OCI-M2 (cell line): Measurements from ENCODE around the gene MAGEA2.
"Not testable (repeated sequence)": the region's sequence is repeated elsewhere in the genome, so short reads cannot be mapped to it uniquely, and the experiment has no call there.

Source experiments
- DNase-seq: peaks from one replicate; lab custom pipeline; 2025; ENCODE audit not compliant: unreplicated experiment; lab: John Stamatoyannopoulos, UW

Gene MAGEA2, protein sequence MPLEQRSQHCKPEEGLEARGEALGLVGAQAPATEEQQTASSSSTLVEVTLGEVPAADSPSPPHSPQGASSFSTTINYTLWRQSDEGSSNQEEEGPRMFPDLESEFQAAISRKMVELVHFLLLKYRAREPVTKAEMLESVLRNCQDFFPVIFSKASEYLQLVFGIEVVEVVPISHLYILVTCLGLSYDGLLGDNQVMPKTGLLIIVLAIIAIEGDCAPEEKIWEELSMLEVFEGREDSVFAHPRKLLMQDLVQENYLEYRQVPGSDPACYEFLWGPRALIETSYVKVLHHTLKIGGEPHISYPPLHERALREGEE

DNA sequence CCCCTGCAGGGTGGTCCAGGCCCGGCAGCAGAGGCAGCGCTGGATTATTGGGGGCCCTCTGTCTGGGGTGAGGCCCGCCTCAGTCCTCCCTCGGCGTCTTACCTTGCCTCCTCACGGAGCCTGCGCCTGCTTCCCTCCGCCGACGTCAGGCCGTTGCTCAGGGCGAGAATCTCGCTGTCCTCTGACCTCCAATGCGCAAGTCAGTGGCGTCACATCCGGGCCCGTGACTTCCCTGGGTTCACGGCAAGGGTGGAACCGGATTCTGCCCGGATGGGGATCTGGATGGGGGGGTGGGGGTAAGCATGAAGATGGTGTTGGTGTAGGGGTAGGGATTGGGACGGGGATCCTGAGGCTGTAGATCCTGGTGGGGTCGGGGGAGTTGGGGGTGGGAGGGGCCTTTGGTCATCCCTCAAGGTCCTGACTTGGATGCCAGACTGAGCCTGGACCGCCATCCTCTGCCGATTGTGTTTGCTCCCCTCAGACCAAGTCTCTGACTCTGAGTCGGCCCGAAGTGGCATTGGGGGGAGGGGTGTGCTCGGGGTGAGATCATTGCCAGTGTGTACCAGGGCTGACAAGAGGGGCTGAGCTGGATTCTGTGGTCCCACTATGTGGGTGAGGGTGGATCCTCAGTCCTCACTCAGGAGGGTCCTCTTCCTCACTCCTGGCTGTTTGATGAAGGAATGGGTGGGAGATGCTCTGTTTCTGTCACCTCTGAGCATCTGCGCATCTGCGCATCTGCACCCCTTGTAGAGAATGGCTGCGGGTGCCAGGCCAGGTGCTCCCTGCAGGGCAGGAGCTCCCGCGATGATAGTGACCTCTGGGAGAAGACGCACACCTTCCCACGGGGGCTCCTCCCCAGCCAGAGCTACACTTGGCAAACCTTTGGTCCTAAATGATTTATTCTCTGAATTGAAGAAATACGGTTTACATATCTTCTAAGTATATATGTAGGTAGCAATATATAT is at the start of gene MAGEA2:
Gene MAGEA2 (minus strand): TSS at position 157 of the 965 bp plus-strand sequence. CDS start 2,479 bp downstream, outside the sequence.
- not testable (repeated sequence) for DNase-seq

DNA sequence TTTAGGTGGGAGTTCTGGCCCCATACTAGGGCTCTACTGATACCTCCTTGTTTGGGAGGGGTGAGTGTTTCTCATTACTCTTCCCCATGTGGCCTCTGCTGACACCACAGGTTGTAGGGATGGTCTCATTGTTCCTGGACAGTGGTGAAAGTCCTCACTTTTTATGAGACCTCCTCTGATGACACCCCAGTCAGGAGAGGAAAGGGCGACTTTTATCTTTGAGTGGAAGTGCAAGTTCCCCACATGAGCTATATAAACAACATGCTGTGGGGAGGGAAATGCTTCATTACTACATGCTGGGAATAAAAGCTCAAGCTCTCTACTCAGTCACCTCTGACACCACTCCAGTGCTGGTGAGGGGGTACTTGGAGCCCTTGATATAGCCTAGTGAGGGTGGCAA is 45.3 kb upstream of the MAGEA2 start:
- no peak for DNase-seq

DNA sequence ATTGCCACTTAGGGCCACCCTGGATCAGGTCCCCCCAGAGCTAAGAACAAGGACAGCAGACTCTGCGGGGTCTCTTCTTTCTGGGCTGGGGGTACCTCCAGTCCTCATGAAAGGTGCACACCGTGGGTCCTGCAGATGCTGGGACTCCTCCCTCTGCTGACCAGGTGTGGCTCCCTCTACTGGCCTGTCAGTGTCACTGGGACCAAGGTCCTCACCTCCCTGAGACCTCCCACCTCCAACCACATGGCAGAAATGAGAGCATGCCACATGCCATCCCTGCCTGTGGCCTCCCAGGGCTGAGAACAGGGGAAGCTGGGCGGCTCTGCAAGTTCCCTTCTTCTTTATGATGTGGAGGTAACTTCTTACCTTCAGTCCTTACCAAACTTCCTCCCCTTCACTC is 33.4 kb upstream of the MAGEA2 start:
- DNase-seq, result not testable (repeated sequence)

DNA sequence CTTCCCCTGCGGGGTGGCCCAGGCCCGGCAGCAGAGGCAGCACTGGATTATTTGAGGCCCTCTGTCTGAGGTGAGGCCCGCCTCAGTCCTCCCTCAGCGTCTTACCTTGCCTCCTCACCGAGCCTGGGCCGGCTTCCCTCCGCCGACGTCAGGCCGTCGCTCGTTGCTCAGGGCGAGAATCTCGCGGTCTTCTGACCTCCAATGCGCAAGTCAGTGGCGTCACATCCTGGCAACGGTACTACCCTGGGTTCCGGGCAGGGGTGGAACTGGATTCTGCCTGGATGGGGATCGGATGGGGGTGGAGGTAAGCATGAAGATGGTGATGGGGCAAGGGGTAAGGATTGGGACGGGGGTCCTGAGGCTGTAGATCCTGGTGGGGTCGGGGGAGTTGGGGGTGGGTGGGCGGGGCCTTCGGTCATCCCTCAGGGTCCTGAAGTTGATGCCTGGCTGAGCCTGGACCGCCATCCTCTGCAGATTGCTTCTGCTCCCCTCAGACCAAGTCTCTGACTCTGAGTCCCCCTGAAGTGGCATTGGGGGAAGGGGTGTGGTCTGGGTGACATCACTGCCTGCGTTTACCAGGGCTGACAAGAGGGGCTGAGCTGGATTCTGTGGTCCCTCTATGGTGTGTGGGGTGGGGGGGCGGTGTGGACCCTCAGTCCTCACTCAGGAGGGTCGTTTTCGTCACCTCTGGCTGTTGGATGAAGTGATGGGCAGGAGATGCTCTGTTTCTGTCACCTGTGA is 16.1 kb upstream of the MAGEA2 start, which contains the start of gene MAGEA6:
Gene MAGEA6 (minus strand): TSS at position 141 of the 741 bp plus-strand sequence. CDS start 2,039 bp downstream, outside the sequence.
- DNase-seq, result not testable (repeated sequence)

DNA sequence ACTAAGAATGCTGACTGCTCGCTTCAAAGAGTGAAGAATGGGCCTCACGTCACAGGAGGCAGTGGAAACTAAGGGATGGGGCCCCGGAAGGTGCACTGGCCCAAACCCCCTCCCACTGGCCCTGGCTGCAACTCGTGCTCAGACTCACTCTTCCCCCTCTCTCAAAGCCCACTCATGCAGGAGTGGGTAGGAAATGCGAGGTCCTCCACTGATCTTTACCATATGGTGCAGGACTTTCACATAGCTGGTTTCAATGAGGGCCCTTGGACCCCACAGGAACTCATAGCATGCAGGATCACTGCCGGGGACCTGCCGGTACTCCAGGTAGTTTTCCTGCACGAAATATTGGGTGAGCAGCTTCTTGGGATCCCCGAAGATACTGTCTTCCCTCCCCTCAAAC is 12.9 kb upstream of the MAGEA2 start:
- DNase-seq, result not testable (repeated sequence)

DNA sequence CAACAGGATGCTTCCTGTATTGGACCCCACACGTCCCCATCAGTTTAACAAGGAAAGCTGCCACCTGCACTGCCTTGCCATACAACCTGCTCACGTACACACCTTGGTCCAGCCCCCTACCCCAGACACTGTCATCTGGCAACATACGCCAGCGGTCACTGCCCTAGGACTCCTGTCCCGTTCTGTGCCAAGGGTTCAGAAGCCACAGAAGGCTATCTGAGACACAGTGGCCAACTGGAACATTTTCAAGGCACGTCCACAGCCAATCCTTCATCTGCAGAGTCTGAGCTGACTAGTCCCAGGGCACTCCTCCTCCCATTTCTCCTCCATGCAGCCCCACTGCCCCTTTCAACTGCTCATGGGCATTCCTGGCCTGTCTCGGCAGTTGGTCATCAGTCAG is 7.9 kb upstream of the MAGEA2 start:
- not testable (repeated sequence) for DNase-seq

DNA sequence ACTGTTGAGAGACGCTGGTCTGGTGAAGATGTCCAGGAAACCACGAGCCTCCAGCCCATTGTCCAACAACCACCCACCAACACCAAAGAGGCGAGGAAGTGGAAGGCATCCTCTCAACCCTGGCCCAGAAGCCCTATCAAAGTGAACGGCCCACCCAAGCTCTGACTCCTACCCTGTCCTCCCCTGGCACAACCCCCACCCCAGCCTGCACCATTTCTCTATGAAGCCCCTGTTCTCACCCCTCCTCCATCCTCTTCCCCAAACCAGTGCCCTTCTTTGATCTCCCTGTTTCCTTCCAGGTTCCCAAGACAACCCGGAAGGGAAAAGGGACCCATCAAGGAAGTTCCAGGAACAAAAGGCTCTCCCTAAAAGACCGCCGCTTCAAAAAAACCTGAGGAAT is 5.9 kb upstream of the MAGEA2 start:
- not testable (repeated sequence) for DNase-seq

DNA sequence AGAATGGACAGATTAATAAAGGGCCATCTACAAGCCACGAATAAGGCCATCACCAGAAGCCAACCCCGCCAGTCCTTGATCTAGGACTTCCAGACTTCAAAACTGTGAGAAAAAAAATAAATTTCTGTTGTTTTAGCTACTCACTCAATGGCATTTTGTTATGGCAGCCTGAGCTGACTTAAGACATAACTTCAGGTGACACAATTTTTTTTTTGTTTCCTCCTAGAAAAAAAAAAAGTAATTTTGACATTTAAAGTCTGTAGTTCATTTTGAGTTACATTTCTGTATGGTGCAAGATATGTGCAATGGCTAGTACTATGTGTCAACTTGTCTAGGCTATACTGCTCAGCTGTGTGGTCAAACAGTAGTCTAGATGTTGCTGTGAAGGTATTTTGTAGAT is 5.3 kb upstream of the MAGEA2 start, which contains the start of gene CSAG3:
Gene CSAG3 (plus strand): TSS at position 301 of the 400 bp plus-strand sequence.
- DNase-seq, result not testable (repeated sequence)

DNA sequence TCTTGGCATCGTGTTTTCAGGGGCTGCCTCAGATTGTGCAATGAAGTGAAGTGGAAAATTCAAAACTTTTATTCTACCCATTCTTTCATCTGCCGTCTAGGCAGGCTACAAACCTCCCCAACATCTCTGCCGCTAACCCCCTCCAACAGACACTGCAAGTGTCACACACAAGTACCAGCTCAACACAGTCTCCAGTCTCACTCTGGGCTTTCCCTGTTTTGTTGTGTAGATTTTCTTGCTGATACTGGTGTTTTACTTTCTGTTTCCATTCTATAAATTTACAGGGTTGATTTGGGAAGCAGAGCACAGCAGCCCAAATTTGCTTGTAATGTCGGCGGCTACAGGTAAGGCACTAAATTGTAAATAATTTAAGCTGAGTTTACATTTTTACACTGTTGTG is 1.2 kb upstream of the MAGEA2 start:
- DNase-seq, result not testable (repeated sequence)

DNA sequence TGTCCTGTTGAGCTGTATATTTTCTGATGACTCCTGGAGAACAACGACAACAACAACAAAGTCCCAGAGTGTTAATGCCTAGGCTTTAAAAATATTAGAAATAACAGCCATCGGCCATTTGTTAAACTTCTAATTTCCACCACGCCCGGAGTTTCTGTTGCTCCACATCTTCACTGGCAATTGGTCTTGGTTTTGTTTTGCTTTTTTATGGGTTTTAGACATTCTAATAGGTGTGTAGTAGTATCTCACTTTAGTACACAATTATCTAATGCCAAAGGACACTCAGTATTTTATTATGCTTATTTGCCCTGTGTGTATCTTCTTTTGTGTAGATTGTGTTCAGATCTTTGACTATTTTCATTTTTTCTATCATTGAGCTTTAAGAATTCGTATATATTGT is 15.1 kb downstream of the MAGEA2 start:
- DNase-seq, result no peak

DNA sequence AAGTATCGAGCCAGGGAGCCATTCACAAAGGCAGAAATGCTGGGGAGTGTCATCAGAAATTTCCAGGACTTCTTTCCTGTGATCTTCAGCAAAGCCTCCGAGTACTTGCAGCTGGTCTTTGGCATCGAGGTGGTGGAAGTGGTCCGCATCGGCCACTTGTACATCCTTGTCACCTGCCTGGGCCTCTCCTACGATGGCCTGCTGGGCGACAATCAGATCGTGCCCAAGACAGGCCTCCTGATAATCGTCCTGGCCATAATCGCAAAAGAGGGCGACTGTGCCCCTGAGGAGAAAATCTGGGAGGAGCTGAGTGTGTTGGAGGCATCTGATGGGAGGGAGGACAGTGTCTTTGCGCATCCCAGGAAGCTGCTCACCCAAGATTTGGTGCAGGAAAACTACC is 17.1 kb downstream of the MAGEA2 start:
- not testable (repeated sequence) for DNase-seq

DNA sequence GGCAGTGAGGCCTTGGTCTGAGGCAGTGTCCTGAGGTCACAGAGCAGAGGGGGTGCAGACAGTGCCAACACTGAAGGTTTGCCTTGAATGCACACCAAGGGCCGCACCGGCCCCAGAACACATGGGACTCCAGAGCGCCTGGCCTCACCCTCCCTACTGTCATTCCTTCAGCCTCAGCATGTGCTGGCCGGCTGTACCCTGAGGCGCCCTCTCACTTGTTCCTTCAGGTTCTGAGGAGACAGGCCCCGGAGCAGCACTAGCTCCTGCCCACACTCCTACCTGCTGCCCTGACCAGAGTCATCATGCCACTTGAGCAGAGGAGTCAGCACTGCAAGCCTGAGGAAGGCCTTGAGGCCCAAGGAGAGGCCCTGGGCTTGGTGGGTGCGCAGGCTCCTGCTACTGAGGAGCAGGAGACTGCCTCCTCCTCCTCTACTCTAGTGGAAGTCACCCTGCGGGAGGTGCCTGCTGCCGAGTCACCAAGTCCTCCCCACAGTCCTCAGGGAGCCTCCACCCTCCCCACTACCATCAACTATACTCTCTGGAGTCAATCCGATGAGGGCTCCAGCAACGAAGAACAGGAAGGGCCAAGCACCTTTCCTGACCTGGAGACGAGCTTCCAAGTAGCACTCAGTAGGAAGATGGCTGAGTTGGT is 17.7 kb downstream of the MAGEA2 start:
- DNase-seq, result no peak

DNA sequence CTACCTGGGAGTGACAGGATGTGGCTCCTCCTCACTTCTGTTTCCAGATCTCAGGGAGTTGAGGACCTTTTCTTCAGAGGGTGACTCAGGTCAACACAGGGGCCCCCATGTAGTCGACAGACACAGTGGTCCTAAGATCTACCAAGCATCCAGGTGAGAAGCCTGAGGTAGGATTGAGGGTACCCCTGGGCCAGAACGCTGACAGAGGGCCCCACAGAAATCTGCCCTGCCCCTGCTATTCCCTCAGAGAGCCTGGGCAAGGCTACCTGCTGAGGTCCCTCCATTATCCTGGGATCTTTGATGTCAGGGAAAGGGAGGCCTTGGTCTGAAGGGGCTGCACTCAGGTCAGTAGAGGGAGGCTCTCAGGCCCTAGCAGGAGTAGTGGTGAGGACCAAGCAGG is 18.5 kb downstream of the MAGEA2 start:
- DNase-seq, result no peak

DNA sequence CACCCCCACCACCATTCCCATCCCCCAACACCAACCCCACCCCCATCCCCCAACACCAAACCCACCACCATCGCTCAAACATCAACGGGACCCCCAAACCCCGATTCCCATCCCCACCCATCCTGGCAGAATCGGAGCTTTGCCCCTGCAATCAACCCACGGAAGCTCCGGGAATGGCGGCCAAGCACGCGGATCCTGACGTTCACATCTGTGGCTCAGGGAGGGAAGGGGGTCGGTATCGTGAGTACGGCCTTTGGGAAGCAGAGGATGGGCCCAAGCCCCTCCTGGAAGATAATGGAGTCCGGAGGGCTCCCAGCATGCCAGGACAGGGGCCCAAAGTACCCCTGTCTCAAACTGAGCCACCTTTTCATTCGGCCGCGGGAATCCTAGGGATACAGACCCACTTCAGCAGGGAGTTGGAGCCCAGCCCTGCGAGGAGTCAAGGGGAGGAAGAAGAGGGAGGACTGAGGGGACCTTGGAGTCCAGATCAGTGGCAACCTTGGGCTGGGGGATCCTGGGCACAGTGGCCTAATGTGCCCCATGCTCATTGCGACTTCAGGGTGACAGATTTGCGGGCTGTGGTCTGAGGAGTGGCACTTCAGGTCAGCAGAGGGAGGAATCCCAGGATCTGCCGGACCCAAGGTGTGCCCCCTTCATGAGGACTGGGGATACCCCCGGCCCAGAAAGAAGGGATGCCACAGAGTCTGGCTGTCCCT is 19.3 kb downstream of the MAGEA2 start:
- DNase-seq, result not testable (repeated sequence)

DNA sequence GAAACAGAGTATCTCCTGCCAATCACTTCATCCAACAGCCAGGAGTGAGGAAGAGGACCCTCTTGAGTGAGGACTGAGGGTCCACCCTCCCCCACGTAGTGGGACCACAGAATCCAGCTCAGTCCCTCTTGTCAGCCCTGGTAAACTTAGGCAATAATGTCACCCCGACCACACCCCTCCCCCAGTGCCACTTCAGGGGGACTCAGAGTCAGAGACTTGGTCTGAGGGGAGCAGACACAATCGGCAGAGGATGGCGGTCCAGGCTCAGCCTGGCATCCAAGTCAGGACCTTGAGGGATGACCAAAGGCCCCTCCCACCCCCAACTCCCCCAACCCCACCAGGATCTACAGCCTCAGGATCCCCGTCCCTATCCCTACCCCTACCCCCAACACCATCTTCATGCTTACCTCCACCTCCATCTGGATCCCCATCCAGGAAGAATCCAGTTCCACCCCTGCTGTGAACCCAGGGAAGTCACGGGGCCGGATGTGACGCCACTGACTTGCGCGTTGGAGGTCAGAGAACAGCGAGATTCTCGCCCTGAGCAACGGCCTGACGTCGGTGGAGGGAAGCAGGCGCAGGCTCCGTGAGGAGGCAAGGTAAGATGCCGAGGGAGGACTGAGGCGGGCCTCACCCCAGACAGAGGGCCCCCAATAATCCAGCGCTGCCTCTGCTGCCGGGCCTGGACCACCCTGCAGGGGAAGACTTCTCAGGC is 20.2 kb downstream of the MAGEA2 start, which contains the start of the genes CSAG1 and MAGEA12:
Gene CSAG1 (minus strand): TSS at position 461 of the 715 bp plus-strand sequence. CDS start 1,261 bp downstream, outside the sequence.
Gene MAGEA12 (plus strand): TSS at position 497 of the 715 bp plus-strand sequence. CDS start 2,405 bp downstream, outside the sequence.
- DNase-seq, result no peak

DNA sequence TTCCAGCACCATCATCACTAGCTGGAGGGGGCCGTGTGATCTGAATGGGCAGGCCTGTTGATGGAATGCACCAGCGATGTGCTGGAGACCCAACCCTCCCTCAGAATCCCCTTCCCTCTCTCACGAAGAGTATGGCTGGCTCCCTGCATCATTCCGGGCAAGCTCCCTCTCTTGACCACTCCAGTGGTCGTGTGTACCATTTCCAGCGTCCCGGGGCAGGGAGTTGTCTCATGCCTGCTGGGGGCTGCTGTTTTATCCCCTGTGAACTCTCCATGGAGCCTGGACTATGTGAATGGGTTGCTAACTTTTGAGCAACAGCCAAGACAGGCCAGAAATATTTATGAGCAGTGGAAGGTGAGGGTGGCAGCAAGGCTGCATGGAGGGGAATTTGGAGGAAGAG is 28.2 kb downstream of the MAGEA2 start:
- DNase-seq, result no peak

DNA sequence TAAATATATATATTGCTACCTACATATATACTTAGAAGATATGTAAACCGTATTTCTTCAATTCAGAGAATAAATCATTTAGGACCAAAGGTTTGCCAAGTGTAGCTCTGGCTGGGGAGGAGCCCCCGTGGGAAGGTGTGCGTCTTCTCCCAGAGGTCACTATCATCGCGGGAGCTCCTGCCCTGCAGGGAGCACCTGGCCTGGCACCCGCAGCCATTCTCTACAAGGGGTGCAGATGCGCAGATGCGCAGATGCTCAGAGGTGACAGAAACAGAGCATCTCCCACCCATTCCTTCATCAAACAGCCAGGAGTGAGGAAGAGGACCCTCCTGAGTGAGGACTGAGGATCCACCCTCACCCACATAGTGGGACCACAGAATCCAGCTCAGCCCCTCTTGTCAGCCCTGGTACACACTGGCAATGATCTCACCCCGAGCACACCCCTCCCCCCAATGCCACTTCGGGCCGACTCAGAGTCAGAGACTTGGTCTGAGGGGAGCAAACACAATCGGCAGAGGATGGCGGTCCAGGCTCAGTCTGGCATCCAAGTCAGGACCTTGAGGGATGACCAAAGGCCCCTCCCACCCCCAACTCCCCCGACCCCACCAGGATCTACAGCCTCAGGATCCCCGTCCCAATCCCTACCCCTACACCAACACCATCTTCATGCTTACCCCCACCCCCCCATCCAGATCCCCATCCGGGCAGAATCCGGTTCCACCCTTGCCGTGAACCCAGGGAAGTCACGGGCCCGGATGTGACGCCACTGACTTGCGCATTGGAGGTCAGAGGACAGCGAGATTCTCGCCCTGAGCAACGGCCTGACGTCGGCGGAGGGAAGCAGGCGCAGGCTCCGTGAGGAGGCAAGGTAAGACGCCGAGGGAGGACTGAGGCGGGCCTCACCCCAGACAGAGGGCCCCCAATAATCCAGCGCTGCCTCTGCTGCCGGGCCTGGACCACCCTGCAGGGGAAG is 39.5 kb downstream of the MAGEA2 start, which contains the start of gene MAGEA2B:
Gene MAGEA2B (plus strand): TSS at position 814 of the 973 bp plus-strand sequence. CDS start 2,479 bp downstream, outside the sequence.
- DNase-seq, result not testable (repeated sequence)
